ENCODE data around the gene KASH5. TPM values are rescaled to one million over a fixed set of nuclear protein-coding genes. Genes with fewer than 3 reads are reported as not detected.

KASH5 gene
- total and polyA plus RNA-seq, 2 of the 4 experiments (the other 2 are of a cell fraction) = not detected

- intact Hi-C loops (cut with micrococcal nuclease) = no loop called here
- ChIA-PET CTCF (no interaction called here), POLR2A (ENCODE audit: unreplicated experiment) (no interaction called here)
- H2BK20ac ChIP-seq (ENCODE audit: low read depth, low read length) = no peak overlapping the region
- peaks cover 16% of the 10 kb centered on the region; the same call in 1 of the 2 replicates for H3K9me1 ChIP-seq (ENCODE audit: insufficient read depth, low read length)
- DNase-seq (no peak), ATAC-seq (ENCODE audit: low read depth) (no peak)
- no CpG with 5 or more reads among the region's 7 CpGs for WGBS, 2 experiments (ENCODE audit: extremely low coverage in 2 of 2, insufficient read length in 1 of 2)
- H4K20me1 ChIP-seq (ENCODE audit: insufficient read depth, low read length) = peaks cover 6% of the 10 kb centered on the region; the same call in 1 of the 2 replicates
- peaks cover 22 to 66% of the 10 kb centered on the region in 2 experiments for H3K79me1 ChIP-seq (ENCODE audit: low read depth in 1 of 2, low read length in 2 of 2)
- H3K18ac ChIP-seq (ENCODE audit: low read depth, low read length) = no peak overlapping the region
- no peak overlapping the region for H3K9ac ChIP-seq (ENCODE audit: low read depth, low read length)
- H4K91ac ChIP-seq (ENCODE audit: insufficient read depth, low read depth, low read length) = no peak overlapping the region
- no peak overlapping the region for H3K14ac ChIP-seq (replicated peaks; ENCODE audit: low read depth, low read length)
- in situ Hi-C loops (cut with MboI; ENCODE audit: low sequenced_read_pairs) = no loop called here
- H2AK9ac ChIP-seq (replicated peaks; ENCODE audit: low read depth, low read length, poor library complexity) = no peak overlapping the region
- H3K23ac ChIP-seq (ENCODE audit: low read depth, low read length) = no peak overlapping the region
- no peak overlapping the region for H4K8ac ChIP-seq (ENCODE audit: low read depth in 2 of 2, low read length in 2 of 2)
- dilution Hi-C loops (cut with HindIII; ENCODE audit: low sequenced_read_pairs, unreplicated experiment) = no loop called here
- no peak overlapping the region for H2BK120ac ChIP-seq (ENCODE audit: low read depth, low read length)
- H3K9me3 ChIP-seq (ENCODE audit: control insufficient read depth, insufficient read depth, low read length) = no peaks in the 10 kb centered on the region
- no peak overlapping the region for H3K4me3 ChIP-seq (ENCODE audit: insufficient read depth, low read depth, low read length)
- H4K5ac ChIP-seq (ENCODE audit: low read depth, low read length) = no peak overlapping the region
- BruUV-seq (replicated peaks) = no TSS peak
- H2AFZ ChIP-seq (replicated peaks; ENCODE audit: low read length, poor library complexity) = no peak overlapping the region
- H3K56ac ChIP-seq (ENCODE audit: extremely low read depth, insufficient read depth, low read length) = no peak overlapping the region
- no peak overlapping the region for H2AK5ac ChIP-seq (ENCODE audit: low read depth, low read length)
- H3K4ac ChIP-seq (ENCODE audit: low read depth, low read length) = no peak overlapping the region
- peaks cover 61% of the 10 kb centered on the region for H3K36me3 ChIP-seq (ENCODE audit: control insufficient read depth, insufficient read depth, low read length)
- no peak overlapping the region for H2BK5ac ChIP-seq (ENCODE audit: low read depth, low read length, poor library complexity, severe bottlenecking)
- TF ChIP-seq CEBPB (IDR thresholded peaks at IDR 0.05; ENCODE audit: low read depth, low read length) = no peak
- no peak for TF ChIP-seq USF2 (IDR thresholded peaks at IDR 0.05; ENCODE audit: low read depth, low read length)
- TF ChIP-seq MXI1 (IDR thresholded peaks at IDR 0.05; ENCODE audit: borderline replicate concordance, low read depth, low read length) = no peak
- TF ChIP-seq FOS (IDR thresholded peaks at IDR 0.05; ENCODE audit: low read depth, low read length) = no peak
- no peak for TF ChIP-seq RFX5 (IDR thresholded peaks at IDR 0.05; ENCODE audit: low read depth, low read length)
- H3K4me1 ChIP-seq (ENCODE audit: control insufficient read depth, insufficient read depth, low read length) = peaks cover 4% of the 10 kb centered on the region; the same call in 1 of the 2 replicates
- no peak overlapping the region; the same call in 1 of the 2 replicates for H3K4me2 ChIP-seq (ENCODE audit: low read depth, low read length)
- H3K27me3 ChIP-seq (ENCODE audit: control insufficient read depth, insufficient read depth, low read length) = no peaks in the 10 kb centered on the region
- H3K27ac ChIP-seq (ENCODE audit: insufficient read depth, low read length) = no peak overlapping the region
- H2BK15ac ChIP-seq (ENCODE audit: low read depth, low read length) = no peak overlapping the region
Observed at GRCh38 chr19:49356382-49356781, 31.7 kb upstream of the KASH5 start.

Measured in IMR-90 (cell line).